Measurements from ENCODE around the gene GLRX3. TPM values are rescaled to one million over a fixed set of nuclear protein-coding genes. Genes with fewer than 3 reads are reported as not detected.

The GLRX3 gene
- total RNA-seq, 4 donors from 2014 or later, result 28.4 to 38.2 (median 35.9) TPM

DNA sequence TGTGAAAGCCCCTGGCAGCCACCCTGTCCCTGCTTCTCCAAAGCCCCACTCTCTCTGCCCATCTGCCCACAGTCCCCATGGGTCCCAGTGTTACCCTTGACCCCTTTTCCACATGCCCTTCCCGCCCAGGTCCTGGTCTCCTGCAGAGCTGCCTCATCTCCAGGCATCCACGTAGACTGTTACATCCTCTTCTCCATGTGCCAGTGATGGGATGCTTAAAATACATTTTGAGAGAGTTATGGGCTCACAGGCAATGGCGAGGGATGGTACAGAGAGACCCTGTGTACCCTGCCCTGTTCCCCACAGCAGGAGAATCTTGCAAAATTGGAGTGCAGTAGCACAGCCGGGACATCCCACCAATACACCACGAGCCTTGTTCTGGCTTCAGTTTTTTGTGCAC lies 56.8 kb downstream of the GLRX3 start:
- H3K36me3 ChIP-seq, result peaks cover 0 to 8% (median 0%) of the 10 kb centered on the region in 3 donors
- DNase-seq (ENCODE audit: low spot score in 2 of 2), result no peak
- WGBS, 2 donors, result 79% methylated on average over 5 of the region's 5 CpGs
- H3K9me3 ChIP-seq, result no peaks in the 10 kb centered on the region
- no peak overlapping the region for H3K27ac ChIP-seq
- no peak overlapping the region for H3K4me3 ChIP-seq
- TF ChIP-seq, protein P1, sequence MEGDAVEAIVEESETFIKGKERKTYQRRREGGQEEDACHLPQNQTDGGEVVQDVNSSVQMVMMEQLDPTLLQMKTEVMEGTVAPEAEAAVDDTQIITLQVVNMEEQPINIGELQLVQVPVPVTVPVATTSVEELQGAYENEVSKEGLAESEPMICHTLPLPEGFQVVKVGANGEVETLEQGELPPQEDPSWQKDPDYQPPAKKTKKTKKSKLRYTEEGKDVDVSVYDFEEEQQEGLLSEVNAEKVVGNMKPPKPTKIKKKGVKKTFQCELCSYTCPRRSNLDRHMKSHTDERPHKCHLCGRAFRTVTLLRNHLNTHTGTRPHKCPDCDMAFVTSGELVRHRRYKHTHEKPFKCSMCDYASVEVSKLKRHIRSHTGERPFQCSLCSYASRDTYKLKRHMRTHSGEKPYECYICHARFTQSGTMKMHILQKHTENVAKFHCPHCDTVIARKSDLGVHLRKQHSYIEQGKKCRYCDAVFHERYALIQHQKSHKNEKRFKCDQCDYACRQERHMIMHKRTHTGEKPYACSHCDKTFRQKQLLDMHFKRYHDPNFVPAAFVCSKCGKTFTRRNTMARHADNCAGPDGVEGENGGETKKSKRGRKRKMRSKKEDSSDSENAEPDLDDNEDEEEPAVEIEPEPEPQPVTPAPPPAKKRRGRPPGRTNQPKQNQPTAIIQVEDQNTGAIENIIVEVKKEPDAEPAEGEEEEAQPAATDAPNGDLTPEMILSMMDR (IDR thresholded peaks at IDR 0.05), result no peak
- no peak for TF ChIP-seq EP300 (IDR thresholded peaks at IDR 0.05)
- no peak for TF ChIP-seq POLR2A (IDR thresholded peaks at IDR 0.05)
- H3K4me1 ChIP-seq, result peaks cover 0 to 15% (median 6%) of the 10 kb centered on the region in 4 donors
- H3K27me3 ChIP-seq, result peaks cover 0 to 8% of the 10 kb centered on the region in 2 donors

DNA sequence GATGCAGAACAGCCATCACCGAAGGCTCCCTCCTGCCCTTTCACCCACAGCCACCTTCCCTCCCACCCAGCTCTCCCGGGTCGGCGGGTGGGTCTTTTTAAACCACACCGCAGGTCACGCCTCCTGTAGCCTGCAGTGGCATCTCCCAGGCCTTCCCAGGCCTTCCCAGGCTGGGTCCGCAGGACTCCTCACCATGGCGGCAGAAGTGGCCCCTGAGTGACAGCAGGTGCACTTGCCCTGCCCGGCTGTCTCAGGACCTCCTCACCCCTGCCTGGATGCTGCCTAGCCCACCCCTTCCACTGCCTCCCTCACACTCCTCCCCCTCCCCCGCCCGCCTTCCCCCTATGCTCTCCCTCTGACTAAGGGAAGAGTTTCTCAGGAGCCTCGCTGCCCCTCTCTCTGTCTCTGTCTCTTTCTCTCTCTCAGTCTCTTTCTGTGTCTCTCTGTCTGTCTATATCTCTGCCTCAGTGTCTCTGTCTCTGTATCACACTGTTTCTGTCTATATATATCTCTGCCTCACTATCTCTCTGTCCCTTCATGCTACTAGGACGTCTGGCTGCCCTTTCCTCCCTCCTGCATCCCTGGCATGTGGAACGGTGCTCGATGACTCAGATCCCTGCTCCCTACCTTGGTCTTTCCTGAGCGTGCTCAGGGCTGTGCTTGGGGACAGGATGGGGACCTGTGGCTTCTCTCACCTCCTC lies 57.5 kb downstream of the GLRX3 start:
- peaks cover 0 to 15% (median 6%) of the 10 kb centered on the region in 4 donors for H3K4me1 ChIP-seq
- TF ChIP-seq EP300 (IDR thresholded peaks at IDR 0.05) (no peak), POLR2A (IDR thresholded peaks at IDR 0.05) (no peak)
- TF ChIP-seq, protein P1 (IDR thresholded peaks at IDR 0.05), result no peak
- WGBS, 2 donors, result 58 to 61% methylated on average over 14 to 16 of the region's 16 CpGs
- DNase-seq (ENCODE audit: low spot score in 2 of 2), result no peak
- H3K27ac ChIP-seq, result no peak overlapping the region
- H3K27me3 ChIP-seq, result peaks cover 0 to 8% of the 10 kb centered on the region in 2 donors
- H3K9me3 ChIP-seq, result no peaks in the 10 kb centered on the region
- H3K36me3 ChIP-seq, result peaks cover 0 to 2% (median 0%) of the 10 kb centered on the region in 3 donors
- no peak overlapping the region for H3K4me3 ChIP-seq

DNA sequence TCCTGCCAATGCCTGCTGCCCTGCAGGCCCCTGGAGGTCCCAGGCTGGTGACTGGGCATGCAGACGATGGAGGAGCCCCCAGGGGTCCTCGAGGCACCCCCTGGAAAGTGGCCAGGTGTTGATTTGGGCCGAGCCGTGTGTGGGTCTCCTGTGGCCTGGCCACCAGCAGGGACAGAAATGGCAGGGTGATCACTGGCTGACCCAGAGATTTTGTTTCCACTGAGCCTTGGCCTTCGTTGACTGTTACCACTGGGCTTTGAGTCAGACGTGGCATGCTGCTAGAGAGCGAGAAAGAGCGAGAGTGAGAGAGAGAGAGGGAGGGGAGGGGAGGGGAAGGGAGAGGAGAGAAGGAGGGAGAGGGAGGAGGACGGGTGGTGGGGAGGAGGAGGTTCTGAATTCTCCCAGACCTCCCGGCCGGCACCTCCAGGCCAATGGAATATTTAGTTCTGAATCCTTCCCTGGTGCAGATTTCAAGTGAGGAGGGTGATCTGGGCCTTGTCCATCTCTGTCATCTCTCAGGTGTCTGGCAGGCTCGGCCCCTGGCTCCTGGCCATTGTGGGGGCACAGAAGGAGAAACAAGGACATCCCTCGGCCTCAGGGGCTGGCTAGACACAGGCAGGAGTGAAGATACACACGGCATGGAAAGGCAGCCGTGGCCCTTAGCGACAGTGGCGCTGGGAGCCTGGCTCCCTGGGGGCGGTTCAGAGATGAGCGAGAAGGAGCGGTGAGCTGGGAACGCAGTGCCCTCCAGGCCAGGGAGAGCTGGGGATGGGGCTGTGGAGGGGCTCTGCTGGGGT lies 58.2 kb downstream of the GLRX3 start:
- Histone ChIP-seq H3K27me3 (peaks cover 0 to 8% of the 10 kb centered on the region in 2 donors), H3K36me3 (no peaks in the 10 kb centered on the region), H3K4me3 (no peak overlapping the region), H3K9me3 (no peaks in the 10 kb centered on the region), H3K27ac (no peak overlapping the region), H3K4me1 (peaks cover 0 to 15% (median 6%) of the 10 kb centered on the region in 4 donors)
- 54 to 59% methylated on average over 21 of the region's 21 CpGs for WGBS, 2 donors
- TF ChIP-seq POLR2A (IDR thresholded peaks at IDR 0.05) (no peak), EP300 (IDR thresholded peaks at IDR 0.05) (no peak)
- TF ChIP-seq, protein P1 (IDR thresholded peaks at IDR 0.05), result no peak
- no peak for DNase-seq (ENCODE audit: low spot score in 2 of 2)

DNA sequence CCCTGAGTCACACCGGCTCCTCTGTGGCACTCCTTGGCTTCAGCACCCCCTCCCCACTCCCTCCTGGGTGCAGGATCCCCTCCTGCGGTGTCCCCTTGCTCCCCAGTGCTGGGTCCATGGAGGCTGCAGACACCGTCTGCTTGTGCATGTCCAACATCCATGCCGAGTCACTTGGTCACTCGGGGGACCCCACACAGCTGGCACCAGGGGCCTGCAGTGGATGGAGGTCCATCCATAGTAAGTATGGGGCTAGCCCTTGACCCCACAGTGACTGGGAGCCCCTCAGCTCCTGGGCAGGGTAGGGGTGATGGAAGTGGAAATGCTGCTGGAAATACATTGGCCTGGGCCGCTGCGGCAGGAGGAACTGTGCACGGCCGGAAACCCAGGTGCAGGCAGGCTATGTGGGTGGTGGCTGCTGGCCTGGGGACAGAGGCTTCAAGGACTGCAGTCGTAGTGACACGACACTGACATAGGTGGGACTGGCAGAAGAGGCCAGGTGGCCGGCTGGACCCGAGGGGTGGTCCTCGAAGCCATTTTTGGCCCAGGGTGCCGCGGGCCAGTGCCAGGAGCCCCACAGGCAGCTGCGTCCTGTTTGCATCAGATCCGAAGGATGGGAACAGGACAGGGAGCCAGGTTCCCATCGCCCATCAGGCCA lies 58.9 kb downstream of the GLRX3 start:
- no peak overlapping the region for H3K4me3 ChIP-seq
- H3K36me3 ChIP-seq, result no peaks in the 10 kb centered on the region
- no peaks in the 10 kb centered on the region for H3K9me3 ChIP-seq
- WGBS, 2 donors, result 84 to 85% methylated on average over 14 to 19 of the region's 19 CpGs
- H3K27me3 ChIP-seq, result peaks cover 0 to 8% of the 10 kb centered on the region in 2 donors
- no peak for DNase-seq (ENCODE audit: low spot score in 2 of 2)
- H3K4me1 ChIP-seq, result peaks cover 0 to 9% (median 6%) of the 10 kb centered on the region in 4 donors
- no peak overlapping the region for H3K27ac ChIP-seq
- TF ChIP-seq POLR2A (IDR thresholded peaks at IDR 0.05), result no peak
- TF ChIP-seq, protein P1 (IDR thresholded peaks at IDR 0.05), result no peak
- no peak for TF ChIP-seq EP300 (IDR thresholded peaks at IDR 0.05)

Measured in tibial nerve (tissue), 4 donors.